K562 treated with DMSO at 1 percent for 12 hours (cell line): Measurements from ENCODE around the gene BMP7. TPM values are rescaled to one million over a fixed set of nuclear protein-coding genes. Genes with fewer than 3 reads are reported as not detected.

Experiments
- total RNA-seq: library from RNA; unstranded; fragments of 300-600 nt; gene quantifications from 2 replicates; pipeline ENCODE4 v1.2.3, GENCODE V29; 2022; ENCODE audit not compliant: insufficient read depth

BMP7 gene
- not detected in 2 replicates for total RNA-seq

GRCh38 chr20:57266291-57267157, at the start of gene BMP7:
BMP7 (minus strand) TSS chr20:57266641; CDS start chr20:57266122, 519 bp downstream.

Other genes with a start within 250 kb of the BMP7 start
- gene SPO11, start 63.2 kb upstream of the BMP7 start, total RNA-seq: not detected in 2 replicates
- gene RAE1, start 84.6 kb upstream of the BMP7 start, total RNA-seq: 26.5 and 47.3 TPM in 2 replicates
- 77.0 and 112 TPM in 2 replicates for gene RBM38, start 124.8 kb upstream of the BMP7 start, total RNA-seq